Measurements from ENCODE around the gene RASL11B.
A peak's percentile ranks its signal among the peaks of the same experiment; 100 is the strongest.

Gene RASL11B

DNA sequence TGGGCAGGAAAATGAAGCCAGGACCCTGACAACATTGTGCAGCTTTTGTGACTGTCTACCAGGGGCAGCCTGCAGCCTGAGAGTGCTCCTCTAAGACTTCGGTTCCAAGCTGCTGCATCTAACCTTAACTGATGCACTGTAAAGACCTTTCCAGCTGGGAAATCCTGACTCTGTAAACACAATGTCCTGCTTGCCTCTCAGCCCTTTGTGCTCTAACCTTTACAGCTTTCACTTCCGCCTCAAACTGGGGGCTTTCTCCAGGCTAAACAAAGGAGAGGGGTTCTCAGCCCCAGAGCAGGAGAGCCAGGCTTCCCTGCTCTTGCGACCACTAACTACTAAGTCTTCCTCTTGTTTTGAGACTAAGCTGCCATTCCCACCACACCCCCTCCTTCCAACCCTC, 19.3 kb upstream of the RASL11B start:
- H3K27me3 ChIP-seq (ENCODE audit: insufficient read depth, poor library complexity, severe bottlenecking), result no peaks in the 10 kb centered on the region

DNA sequence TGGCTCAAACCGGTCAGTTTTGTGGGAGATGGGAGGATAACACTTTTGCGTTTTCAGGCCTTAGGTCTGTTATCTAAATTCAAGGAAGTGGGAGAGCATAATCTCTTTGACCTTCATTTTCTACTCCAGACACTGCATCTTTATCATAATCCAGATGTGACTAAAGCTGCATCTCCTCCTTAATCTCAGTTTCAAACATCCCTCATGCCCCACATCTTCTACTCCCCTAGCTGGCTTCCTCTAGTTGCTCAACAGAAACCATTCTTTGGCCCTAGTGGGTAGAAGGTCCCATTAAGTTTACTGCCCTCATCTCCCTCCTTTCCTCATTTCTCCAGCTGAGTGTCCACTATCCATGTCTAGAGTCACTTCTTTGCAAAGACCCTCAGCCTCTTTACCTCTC, 18.8 kb upstream of the RASL11B start:
- no peaks in the 10 kb centered on the region for H3K27me3 ChIP-seq (ENCODE audit: insufficient read depth, poor library complexity, severe bottlenecking)
- no peak for DNase-seq (ENCODE audit: low read depth in 1 of 2, low spot score in 1 of 2)
- H3K27ac ChIP-seq (replicated peaks), result no peak overlapping the region
- TF ChIP-seq POLR2AphosphoS5 (IDR thresholded peaks at IDR 0.05; ENCODE audit: low read depth) (no peak), GABPA (IDR thresholded peaks at IDR 0.05; ENCODE audit: low read depth) (no peak), SPI1 (IDR thresholded peaks at IDR 0.05; ENCODE audit: borderline replicate concordance, low read depth) (no peak), CTCF (IDR thresholded peaks at IDR 0.05; ENCODE audit: insufficient read depth, low read length) (no peak), REST (IDR thresholded peaks at IDR 0.05; ENCODE audit: insufficient replicate concordance, low read depth) (no peak)
- H3K4me3 ChIP-seq (replicated peaks; ENCODE audit: insufficient read depth, low read length), result no peak overlapping the region

More for the DNA sequence above, 19.3 kb upstream of the RASL11B start:
- H3K4me3 ChIP-seq (replicated peaks; ENCODE audit: insufficient read depth, low read length), result no peak overlapping the region
- TF ChIP-seq GABPA (IDR thresholded peaks at IDR 0.05; ENCODE audit: low read depth) (no peak), CTCF (IDR thresholded peaks at IDR 0.05; ENCODE audit: insufficient read depth, low read length) (no peak), SPI1 (IDR thresholded peaks at IDR 0.05; ENCODE audit: borderline replicate concordance, low read depth) (no peak), REST (IDR thresholded peaks at IDR 0.05; ENCODE audit: insufficient replicate concordance, low read depth) (no peak), POLR2AphosphoS5 (IDR thresholded peaks at IDR 0.05; ENCODE audit: low read depth) (no peak)
- no peak overlapping the region for H3K27ac ChIP-seq (replicated peaks)
- DNase-seq (ENCODE audit: low read depth in 1 of 2, low spot score in 1 of 2), result no peak

- Histone ChIP-seq H3K27ac (replicated peaks) (no peak overlapping the region), H3K27me3 (ENCODE audit: insufficient read depth, poor library complexity, severe bottlenecking) (no peaks in the 10 kb centered on the region), H3K4me3 (replicated peaks; ENCODE audit: insufficient read depth, low read length) (no peak overlapping the region)
- no peak for TF ChIP-seq REST (IDR thresholded peaks at IDR 0.05; ENCODE audit: insufficient replicate concordance, low read depth)
- TF ChIP-seq SPI1 (IDR thresholded peaks at IDR 0.05; ENCODE audit: borderline replicate concordance, low read depth), result peak; percentile 98
- peak; percentile 46 for TF ChIP-seq GABPA (IDR thresholded peaks at IDR 0.05; ENCODE audit: low read depth)
- DNase-seq (ENCODE audit: low read depth in 1 of 2, low spot score in 1 of 2), result peak; percentile 21 to 67
Observed at GRCh38 chr4:52843958-52844357, 18.2 kb upstream of the RASL11B start.

Measured in HL-60 (cell line).